Tibial artery (tissue), 4 donors: Measurements from ENCODE around the gene ASZ1.

Source experiments
- DNase-seq, 2 donors: peaks; one replicate each; pipeline ENCODE4 v3.0.0-alpha.2; 2019
- H3K27ac ChIP-seq, 2 donors: fragments of 200-600 bp; sonication (generic) in 1 of 2; 1 replicate in 1 of 2; 2 replicates in 1 of 2; pipeline ENCODE4 v1.5.1; 2018 to 2019; ENCODE audit warnings: mild to moderate bottlenecking in 1 of 2
- H3K27me3 ChIP-seq, 2 donors: fragments of 200-600 bp; sonication (generic) in 1 of 2; one replicate each; pipeline versions ENCODE4 v1.5.1 to v1.6.0; 2016 to 2019
- H3K36me3 ChIP-seq, 3 donors: fragments of 200-600 bp; sonication (generic) in 2 of 3; one replicate each; pipeline ENCODE4 v1.5.1; 2016 to 2019; ENCODE audit warnings: mild to moderate bottlenecking in 2 of 3
- H3K4me1 ChIP-seq, 4 donors: fragments of 200-600 bp; sonication (generic) in 2 of 4; 1 replicate in 3 of 4; 2 replicates in 1 of 4; pipeline ENCODE4 v1.5.1; 2016 to 2019
- H3K4me3 ChIP-seq, 2 donors: fragments of 200-600 bp; sonication (generic) in 1 of 2; 1 replicate in 1 of 2; 2 replicates in 1 of 2; pipeline ENCODE4 v1.5.1; 2018 to 2019; ENCODE audit warnings: mild to moderate bottlenecking in 2 of 2
- H3K9me3 ChIP-seq, 3 donors: fragments of 200-600 bp; sonication (generic) in 1 of 3; one replicate each; pipeline ENCODE4 v1.5.1; 2016 to 2019
- CTCF ChIP-seq, 2 experiments: fragments of 200-600 bp in 1 of 2; fragments of 450-650 bp in 1 of 2; IDR thresholded peaks; one replicate each; pipeline ENCODE4 v1.5.1; 2017 to 2019; ENCODE audit warnings: antibody characterized with exemption in 2 of 2, mild to moderate bottlenecking in 1 of 2, moderate library complexity in 1 of 2
- intact Hi-C: fragments of 100-400 bp; cut with DNase I; formaldehyde crosslinking; loops from one replicate; pipeline ENCODE4 v1.15.0; 2023; ENCODE audit warnings: low total_unique reads

ASZ1 gene

GRCh38 chr7:117381362-117381761 lies 45.9 kb downstream of the ASZ1 start:
- no peak for TF ChIP-seq CTCF (IDR thresholded peaks at IDR 0.05)
- no peak for DNase-seq
- H3K9me3 ChIP-seq: no peaks in the 10 kb centered on the region
- no peak overlapping the region for H3K27ac ChIP-seq
- no peaks in the 10 kb centered on the region for H3K27me3 ChIP-seq
- H3K4me1 ChIP-seq: no peaks in the 10 kb centered on the region
- H3K36me3 ChIP-seq: no peaks in the 10 kb centered on the region
- intact Hi-C loops: no loop called here
- H3K4me3 ChIP-seq: no peak overlapping the region

GRCh38 chr7:117375380-117375779 lies 51.9 kb downstream of the ASZ1 start:
- intact Hi-C loops: no loop called here
- no peaks in the 10 kb centered on the region for H3K4me1 ChIP-seq
- H3K27me3 ChIP-seq: no peaks in the 10 kb centered on the region
- H3K9me3 ChIP-seq: no peaks in the 10 kb centered on the region
- no peak for DNase-seq
- H3K27ac ChIP-seq: no peak overlapping the region
- H3K36me3 ChIP-seq: no peaks in the 10 kb centered on the region
- H3K4me3 ChIP-seq: no peak overlapping the region
- no peak for TF ChIP-seq CTCF (IDR thresholded peaks at IDR 0.05)

DNA sequence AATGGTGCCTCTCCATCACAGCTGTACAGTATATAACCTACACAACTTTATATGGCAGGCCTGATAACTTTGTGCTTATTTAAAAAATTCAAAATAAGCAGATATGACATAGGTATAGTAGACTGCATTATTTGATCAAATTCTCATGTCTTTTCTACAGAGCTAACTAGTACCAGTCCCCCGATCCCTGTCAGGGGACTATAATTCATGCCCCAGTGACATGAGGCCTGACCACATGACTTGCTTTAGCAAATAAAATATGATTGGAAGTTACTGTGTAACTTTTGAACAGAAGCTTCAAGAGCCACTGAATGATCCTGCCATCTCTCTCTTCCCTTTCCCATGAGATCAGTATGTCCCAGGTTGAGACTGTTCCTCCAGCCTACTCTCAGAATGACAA lies 55.2 kb downstream of the ASZ1 start:
- intact Hi-C loops: no loop called here
- TF ChIP-seq CTCF (IDR thresholded peaks at IDR 0.05): no peak

GRCh38 chr7:117364339-117365080 lies 62.8 kb downstream of the ASZ1 start:
- H3K4me3 ChIP-seq: no peak overlapping the region
- peaks cover 0 to 5% of the 10 kb centered on the region in 2 donors for H3K27me3 ChIP-seq
- intact Hi-C loops: no loop called here
- no peak for DNase-seq
- no peaks in the 10 kb centered on the region for H3K36me3 ChIP-seq
- H3K27ac ChIP-seq: no peak overlapping the region
- no peak for TF ChIP-seq CTCF (IDR thresholded peaks at IDR 0.05)
- no peaks in the 10 kb centered on the region for H3K9me3 ChIP-seq
- H3K4me1 ChIP-seq: no peaks in the 10 kb centered on the region

More for the DNA sequence above, 55.2 kb downstream of the ASZ1 start:
- H3K36me3 ChIP-seq: no peaks in the 10 kb centered on the region
- no peak for DNase-seq
- no peak overlapping the region for H3K4me3 ChIP-seq
- H3K27ac ChIP-seq: no peak overlapping the region
- peaks cover 0 to 3% of the 10 kb centered on the region in 2 donors for H3K27me3 ChIP-seq
- H3K9me3 ChIP-seq: no peaks in the 10 kb centered on the region
- no peaks in the 10 kb centered on the region for H3K4me1 ChIP-seq

DNA sequence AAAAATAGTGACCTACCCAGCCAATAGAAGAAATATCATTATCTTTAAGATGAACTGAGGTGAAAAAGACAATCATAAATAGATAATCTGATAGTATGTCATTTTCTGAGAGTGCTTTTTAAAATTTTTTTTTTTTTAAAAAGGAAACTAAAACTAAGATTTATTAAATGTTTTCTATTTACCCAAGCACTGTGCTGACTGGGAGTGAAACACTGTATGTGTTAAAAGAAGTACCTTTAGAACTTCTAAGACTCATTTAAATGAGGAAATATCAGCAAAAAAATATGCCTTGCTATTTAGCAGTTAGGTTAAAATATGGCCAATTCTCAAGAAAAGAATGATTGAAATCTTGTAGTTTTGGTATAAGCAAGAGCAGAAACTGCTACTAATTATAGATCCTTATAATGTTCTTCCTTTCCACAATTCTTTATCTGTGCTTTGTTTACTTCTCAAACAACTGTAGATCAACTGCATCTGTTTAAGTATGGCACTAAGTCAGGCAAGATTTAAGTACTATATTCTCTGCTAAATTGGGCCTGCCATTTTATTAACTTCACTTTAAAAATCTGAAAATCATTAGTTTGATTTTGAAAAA lies 64.9 kb downstream of the ASZ1 start:
- DNase-seq: no peak
- intact Hi-C loops: no loop called here
- H3K4me1 ChIP-seq: no peaks in the 10 kb centered on the region
- no peak overlapping the region for H3K4me3 ChIP-seq
- H3K27me3 ChIP-seq: peaks cover 0 to 3% of the 10 kb centered on the region in 2 donors
- no peak for TF ChIP-seq CTCF (IDR thresholded peaks at IDR 0.05)
- H3K36me3 ChIP-seq: no peaks in the 10 kb centered on the region
- no peak overlapping the region for H3K27ac ChIP-seq
- no peaks in the 10 kb centered on the region for H3K9me3 ChIP-seq
